Peyer's patch (tissue), 4 donors: ENCODE measurements around the gene RAET1G.

Experiments
- POLR2A ChIP-seq, 2 donors: fragments of 450-650 bp; IDR thresholded peaks; one replicate each; pipeline ENCODE4 v1.5.1; 2017; ENCODE audit warnings: antibody characterized with exemption in 2 of 2, mild to moderate bottlenecking in 2 of 2, moderate library complexity in 2 of 2
- TF ChIP-seq, protein P1 (sequence below), 6 experiments: fragments of 450-650 bp in 4 of 6; fragments of 200-600 bp in 2 of 6; sonication (generic) in 1 of 6; IDR thresholded peaks; one replicate each; pipeline ENCODE4 v1.5.1; 2017 to 2019; ENCODE audit warnings: antibody characterized with exemption in 6 of 6, mild to moderate bottlenecking in 3 of 6, moderate library complexity in 1 of 6

- TF ChIP-seq, protein P1, sequence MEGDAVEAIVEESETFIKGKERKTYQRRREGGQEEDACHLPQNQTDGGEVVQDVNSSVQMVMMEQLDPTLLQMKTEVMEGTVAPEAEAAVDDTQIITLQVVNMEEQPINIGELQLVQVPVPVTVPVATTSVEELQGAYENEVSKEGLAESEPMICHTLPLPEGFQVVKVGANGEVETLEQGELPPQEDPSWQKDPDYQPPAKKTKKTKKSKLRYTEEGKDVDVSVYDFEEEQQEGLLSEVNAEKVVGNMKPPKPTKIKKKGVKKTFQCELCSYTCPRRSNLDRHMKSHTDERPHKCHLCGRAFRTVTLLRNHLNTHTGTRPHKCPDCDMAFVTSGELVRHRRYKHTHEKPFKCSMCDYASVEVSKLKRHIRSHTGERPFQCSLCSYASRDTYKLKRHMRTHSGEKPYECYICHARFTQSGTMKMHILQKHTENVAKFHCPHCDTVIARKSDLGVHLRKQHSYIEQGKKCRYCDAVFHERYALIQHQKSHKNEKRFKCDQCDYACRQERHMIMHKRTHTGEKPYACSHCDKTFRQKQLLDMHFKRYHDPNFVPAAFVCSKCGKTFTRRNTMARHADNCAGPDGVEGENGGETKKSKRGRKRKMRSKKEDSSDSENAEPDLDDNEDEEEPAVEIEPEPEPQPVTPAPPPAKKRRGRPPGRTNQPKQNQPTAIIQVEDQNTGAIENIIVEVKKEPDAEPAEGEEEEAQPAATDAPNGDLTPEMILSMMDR (IDR thresholded peaks at IDR 0.05), result no peak
- no peak for TF ChIP-seq POLR2A (IDR thresholded peaks at IDR 0.05)
Measured at GRCh38 chr6:149923327-149923986, 536 bp upstream of the RAET1G start.
